NB4 (cell line): ENCODE data around the gene MAK.

Source experiments
- DNase-seq: peaks from one replicate; pipeline ENCODE4 v3.0.0; 2010; ENCODE audit warnings: low read depth
- H3K4me3 ChIP-seq: one replicate; pipeline ENCODE4 v1.5.1; 2011; ENCODE audit warnings: mild to moderate bottlenecking, low read depth, low read length, moderate library complexity
- MYC ChIP-seq: IDR thresholded peaks from 2 replicates; pipeline ENCODE4 v1.6.1; 2011; ENCODE audit warnings: low read depth, low read length
- POLR2A ChIP-seq: IDR thresholded peaks from 2 replicates; pipeline ENCODE4 v1.6.1; 2011; ENCODE audit warnings: mild to moderate bottlenecking; ENCODE audit not compliant: insufficient read length; ENCODE audit errors: extremely low read depth
- TF ChIP-seq, protein P1 (sequence below): IDR thresholded peaks from one replicate; pipeline ENCODE4 v1.5.1; 2012; ENCODE audit warnings: low read depth, low read length
- TF ChIP-seq, protein P2 (sequence below): IDR thresholded peaks from 2 replicates; pipeline ENCODE4 v1.6.1; 2011; ENCODE audit warnings: low read depth, low read length

Gene MAK

GRCh38 chr6:10792101-10792500, 46.2 kb downstream of the MAK start:
- no peak overlapping the region for H3K4me3 ChIP-seq
- no peak for DNase-seq

DNA sequence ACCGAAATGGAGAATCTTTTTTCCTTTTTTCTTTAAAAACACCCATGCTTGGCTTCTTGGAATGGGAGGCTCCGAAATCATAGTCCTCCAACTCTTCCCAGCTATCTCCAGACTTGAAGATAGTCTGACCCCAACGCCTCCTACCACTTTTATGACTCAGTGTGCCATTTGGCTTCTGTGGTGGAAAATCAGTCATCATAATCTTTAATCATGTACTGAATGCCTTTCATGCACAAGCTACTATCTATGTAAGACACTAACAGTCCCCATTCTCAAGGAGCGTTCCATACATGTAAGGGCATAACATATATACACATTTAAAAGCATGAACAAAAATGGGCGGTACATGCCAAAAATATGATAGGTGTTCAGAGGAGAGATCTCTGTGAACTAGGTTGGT, 46.7 kb downstream of the MAK start:
- TF ChIP-seq, protein P1, sequence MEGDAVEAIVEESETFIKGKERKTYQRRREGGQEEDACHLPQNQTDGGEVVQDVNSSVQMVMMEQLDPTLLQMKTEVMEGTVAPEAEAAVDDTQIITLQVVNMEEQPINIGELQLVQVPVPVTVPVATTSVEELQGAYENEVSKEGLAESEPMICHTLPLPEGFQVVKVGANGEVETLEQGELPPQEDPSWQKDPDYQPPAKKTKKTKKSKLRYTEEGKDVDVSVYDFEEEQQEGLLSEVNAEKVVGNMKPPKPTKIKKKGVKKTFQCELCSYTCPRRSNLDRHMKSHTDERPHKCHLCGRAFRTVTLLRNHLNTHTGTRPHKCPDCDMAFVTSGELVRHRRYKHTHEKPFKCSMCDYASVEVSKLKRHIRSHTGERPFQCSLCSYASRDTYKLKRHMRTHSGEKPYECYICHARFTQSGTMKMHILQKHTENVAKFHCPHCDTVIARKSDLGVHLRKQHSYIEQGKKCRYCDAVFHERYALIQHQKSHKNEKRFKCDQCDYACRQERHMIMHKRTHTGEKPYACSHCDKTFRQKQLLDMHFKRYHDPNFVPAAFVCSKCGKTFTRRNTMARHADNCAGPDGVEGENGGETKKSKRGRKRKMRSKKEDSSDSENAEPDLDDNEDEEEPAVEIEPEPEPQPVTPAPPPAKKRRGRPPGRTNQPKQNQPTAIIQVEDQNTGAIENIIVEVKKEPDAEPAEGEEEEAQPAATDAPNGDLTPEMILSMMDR, result no peak
- TF ChIP-seq, protein P2, sequence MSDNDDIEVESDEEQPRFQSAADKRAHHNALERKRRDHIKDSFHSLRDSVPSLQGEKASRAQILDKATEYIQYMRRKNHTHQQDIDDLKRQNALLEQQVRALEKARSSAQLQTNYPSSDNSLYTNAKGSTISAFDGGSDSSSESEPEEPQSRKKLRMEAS, result no peak
- no peak for TF ChIP-seq POLR2A
- DNase-seq, result no peak
- no peak overlapping the region for H3K4me3 ChIP-seq

More at GRCh38 chr6:10792101-10792500, 46.2 kb downstream of the MAK start:
- TF ChIP-seq, protein P2, result no peak
- no peak for TF ChIP-seq MYC
- no peak for TF ChIP-seq POLR2A
- TF ChIP-seq, protein P1, result no peak

- H3K4me3 ChIP-seq, result no peak overlapping the region
- TF ChIP-seq, protein P2, result no peak
- no peak for TF ChIP-seq POLR2A
- TF ChIP-seq, protein P1, result no peak
- TF ChIP-seq MYC, result no peak
- no peak for DNase-seq
Observed at GRCh38 chr6:10779076-10779475, 59.3 kb downstream of the MAK start.

DNA sequence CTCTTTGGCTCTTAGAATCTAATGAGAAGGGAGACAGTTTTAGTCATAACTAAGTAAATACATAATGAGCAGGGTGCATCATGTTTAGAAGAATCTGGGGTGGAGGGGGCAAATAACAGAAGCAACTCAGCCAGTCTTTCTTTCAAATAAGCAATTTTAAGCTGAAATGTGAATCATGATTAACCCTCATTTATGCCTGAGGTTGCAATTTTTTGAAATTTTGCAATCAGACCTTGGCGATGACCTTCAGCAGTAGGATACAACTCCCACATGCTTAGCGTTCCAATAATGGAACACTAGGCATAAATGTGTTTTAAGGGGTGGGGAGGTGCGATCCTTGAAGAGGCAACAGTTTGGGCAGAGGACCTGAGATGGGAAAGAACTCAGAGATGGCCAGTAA, 60.1 kb downstream of the MAK start:
- no peak overlapping the region for H3K4me3 ChIP-seq
- no peak for DNase-seq
- TF ChIP-seq MYC, result no peak
- TF ChIP-seq, protein P1, result no peak

- no peak for DNase-seq
- TF ChIP-seq, protein P2, result no peak
- TF ChIP-seq, protein P1, result no peak
- no peak for TF ChIP-seq MYC
- TF ChIP-seq POLR2A, result no peak
- no peak overlapping the region for H3K4me3 ChIP-seq
Observed at GRCh38 chr6:10771371-10771894, 66.9 kb downstream of the MAK start.

- TF ChIP-seq POLR2A (no peak), MYC (no peak)
- TF ChIP-seq, protein P2, result no peak
- TF ChIP-seq, protein P1, result no peak
- DNase-seq, result no peak
- H3K4me3 ChIP-seq, result no peak overlapping the region
Observed at GRCh38 chr6:10769419-10769818, 68.9 kb downstream of the MAK start.
